Activated CD8-positive, alpha-beta T cell treated with anti-CD3 and anti-CD28 coated beads, Interleukin-2, amount 10 ng/mL, durations not matched to agents 7 days and 5 days (primary cell): ENCODE data around the gene SLFNL1. TPM values are rescaled to one million over a fixed set of nuclear protein-coding genes. Genes with fewer than 3 reads are reported as not detected.

Experiments used
- ATAC-seq: fragments of 150-1000 bp; cut with Tn5 transposase; one replicate; pipeline ENCODE4 v1.10.0; 2021; ENCODE audit warnings: moderate library complexity
- CTCF ChIA-PET: fragments of 350-600 bp; sonication (Branson Sonifier 250); formaldehyde crosslinking; loops from one replicate; lab custom pipeline; 2021; ENCODE audit warnings: antibody characterized with exemption; lab: Charles Lee
- POLR2A ChIA-PET: fragments of 350-600 bp; sonication (Branson Sonifier 250); formaldehyde crosslinking; loops from one replicate; lab custom pipeline; 2021; ENCODE audit warnings: antibody characterized with exemption; lab: Charles Lee
- DNase-seq: peaks from one replicate; pipeline ENCODE4 v3.0.0-alpha.2; 2020
- H3K27ac Mint-ChIP-seq: one replicate; pipeline ENCODE4 v1.8.0; 2021; ENCODE audit warnings: mild to moderate bottlenecking, mixed read lengths
- H3K27me3 Mint-ChIP-seq: one replicate; pipeline ENCODE4 v1.8.0; 2021; ENCODE audit warnings: low read depth, mixed read lengths
- H3K36me3 Mint-ChIP-seq: one replicate; pipeline ENCODE4 v1.8.0; 2021; ENCODE audit warnings: low read depth, mixed read lengths
- H3K4me1 Mint-ChIP-seq: one replicate; pipeline ENCODE4 v1.8.0; 2021; ENCODE audit warnings: low read depth, mixed read lengths
- H3K4me3 Mint-ChIP-seq: one replicate; pipeline ENCODE4 v1.8.0; 2021; ENCODE audit warnings: mild to moderate bottlenecking, mixed read lengths
- H3K9me3 Mint-ChIP-seq: one replicate; pipeline ENCODE4 v1.8.0; 2022; ENCODE audit warnings: mixed read lengths; ENCODE audit not compliant: insufficient read depth
- total RNA-seq, 2 experiments: library from RNA; stranded (reverse); gene quantifications; one replicate each; pipeline ENCODE4 v1.2.3, GENCODE V29; 2021

SLFNL1 gene
- total RNA-seq, 2 experiments from 2014 or later: 0.29 to 0.40 TPM

DNA sequence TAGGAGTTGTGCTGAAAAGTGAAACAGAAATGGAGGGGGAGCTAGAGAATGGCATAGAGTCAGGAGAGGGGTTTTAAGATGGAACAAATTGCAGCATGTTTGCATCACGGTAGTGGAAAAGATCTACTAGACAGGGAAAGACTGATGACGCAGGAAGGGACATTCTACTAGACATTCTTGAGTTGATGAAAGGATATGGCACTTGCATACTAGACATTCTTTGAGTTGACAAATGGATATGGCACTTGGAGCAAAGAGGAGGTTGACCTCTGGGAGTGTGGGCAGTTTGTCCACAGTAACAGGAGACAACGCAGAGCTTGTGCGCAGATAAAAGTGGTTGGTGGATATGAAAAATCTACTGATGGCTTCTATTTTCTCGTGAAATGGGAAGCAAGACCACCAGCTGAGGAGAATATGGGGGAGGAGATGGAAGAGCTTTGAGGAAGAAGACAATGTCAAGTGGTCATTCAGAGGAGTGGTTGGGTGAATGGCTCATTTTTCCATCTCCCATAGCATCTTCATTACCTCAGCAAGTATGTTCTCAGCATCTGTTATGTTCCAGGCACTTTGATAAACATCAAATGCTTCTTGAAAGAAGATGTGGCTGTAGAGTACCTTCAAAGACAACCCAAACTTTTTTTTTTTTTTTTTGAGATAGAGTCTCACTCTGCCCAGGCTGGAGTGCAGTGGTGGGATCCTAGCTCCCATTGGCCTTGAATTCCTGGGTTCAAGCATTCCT lies 44.4 kb downstream of the SLFNL1 start:
- ChIA-PET POLR2A (no interaction called here), CTCF (interaction anchor here (1.0 to 4.3 kb wide), 4 partner anchors 16 to 115 kb away, joined by 3 to 24 read pairs (median 4); partner anchors contain the start of gene CITED4)
- H3K9me3 Mint-ChIP-seq: no peaks in the 10 kb centered on the region
- ATAC-seq: no peak
- no peak for DNase-seq
- no peak overlapping the region for H3K27ac Mint-ChIP-seq
- peaks cover 34% of the 10 kb centered on the region for H3K4me1 Mint-ChIP-seq
- peaks cover 15% of the 10 kb centered on the region for H3K36me3 Mint-ChIP-seq
- H3K4me3 Mint-ChIP-seq: no peak overlapping the region
- H3K27me3 Mint-ChIP-seq: no peaks in the 10 kb centered on the region

DNA sequence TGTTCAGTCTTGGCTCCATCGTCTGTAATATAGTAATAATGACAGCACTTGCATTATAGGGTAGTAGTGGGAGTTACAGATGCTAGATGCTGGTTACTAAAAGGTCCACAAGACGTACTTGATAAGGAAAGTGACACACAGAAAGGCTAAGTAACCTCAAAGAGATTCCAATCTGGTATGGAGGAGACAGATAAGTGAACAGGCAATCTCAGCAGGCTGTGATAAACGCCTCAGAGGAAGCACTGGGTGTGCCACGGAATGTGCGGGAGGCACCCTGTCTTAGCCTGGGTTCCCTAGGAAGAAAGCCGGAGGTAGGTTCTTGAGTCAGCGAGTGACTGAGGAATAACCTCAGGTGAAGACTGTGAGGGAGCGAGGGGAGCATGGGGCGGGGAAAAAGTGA lies 46.6 kb downstream of the SLFNL1 start:
- ChIA-PET CTCF (no interaction called here), POLR2A (no interaction called here)
- ATAC-seq: no peak
- no peak for DNase-seq
- H3K4me3 Mint-ChIP-seq: no peak overlapping the region
- no peaks in the 10 kb centered on the region for H3K36me3 Mint-ChIP-seq
- peaks cover 17% of the 10 kb centered on the region for H3K4me1 Mint-ChIP-seq
- no peak overlapping the region for H3K27ac Mint-ChIP-seq
- H3K9me3 Mint-ChIP-seq: no peaks in the 10 kb centered on the region
- H3K27me3 Mint-ChIP-seq: peaks cover 2% of the 10 kb centered on the region

DNA sequence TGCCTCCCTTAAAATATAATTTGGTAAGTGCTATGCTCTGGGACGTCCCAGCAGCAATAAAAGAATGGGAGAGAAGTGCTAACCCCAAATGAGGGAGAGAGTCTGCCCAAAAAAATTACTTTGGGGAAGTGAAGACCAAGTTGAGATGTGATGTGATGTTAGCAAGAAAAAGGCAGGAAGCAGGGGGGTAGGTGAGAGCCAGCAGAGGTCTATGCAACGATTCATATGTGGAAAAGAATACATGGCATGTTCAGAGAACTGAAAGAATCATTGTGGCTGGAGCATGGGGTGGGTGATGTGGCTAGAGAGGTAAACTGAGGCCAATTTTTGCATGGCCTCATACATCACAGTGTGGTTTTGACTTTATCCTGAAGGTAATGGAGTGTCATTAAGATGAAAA lies 47.6 kb downstream of the SLFNL1 start:
- ChIA-PET CTCF (interaction anchor here (2.0 kb wide), 1 partner anchor 9 kb away, joined by 4 read pairs; no protein-coding TSS in a partner anchor), POLR2A (no interaction called here)
- Mint-ChIP-seq H3K4me3 (no peak overlapping the region), H3K4me1 (peaks cover 15% of the 10 kb centered on the region), H3K9me3 (no peaks in the 10 kb centered on the region), H3K36me3 (no peaks in the 10 kb centered on the region), H3K27ac (no peak overlapping the region), H3K27me3 (peaks cover 4% of the 10 kb centered on the region)
- DNase-seq: no peak
- ATAC-seq: no peak

DNA sequence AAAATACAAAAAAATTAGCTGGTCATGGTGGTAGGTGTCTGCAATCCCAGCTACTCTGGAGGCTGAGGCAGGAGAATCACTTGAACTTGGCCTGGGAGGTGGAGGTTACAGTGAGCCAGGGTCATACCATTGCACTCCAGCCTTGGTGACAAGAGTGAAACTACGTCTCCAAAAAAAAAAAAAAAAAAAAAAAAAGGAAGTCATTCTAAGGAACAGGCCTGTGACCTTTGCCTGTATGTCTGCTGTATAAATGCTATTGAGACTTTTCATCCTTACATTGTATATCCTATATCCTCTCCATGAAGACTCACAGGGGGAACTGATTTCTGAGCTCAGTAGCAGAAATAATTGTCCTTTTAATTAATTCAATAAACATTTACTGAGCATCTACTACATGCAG lies 49.6 kb downstream of the SLFNL1 start:
- DNase-seq (no peak), ATAC-seq (no peak)
- POLR2A ChIA-PET: no interaction called here
- Mint-ChIP-seq H3K9me3 (no peaks in the 10 kb centered on the region), H3K4me1 (peaks cover 11% of the 10 kb centered on the region), H3K36me3 (no peaks in the 10 kb centered on the region), H3K27ac (no peak overlapping the region), H3K27me3 (peaks cover 4% of the 10 kb centered on the region), H3K4me3 (no peak overlapping the region)
- CTCF ChIA-PET: interaction anchor here (1.3 to 2.4 kb wide), 4 partner anchors 12 to 32 kb away, joined by 3 to 9 read pairs (median 6); no protein-coding TSS in a partner anchor

GRCh38 chr1:40969445-40969844 lies 52.1 kb downstream of the SLFNL1 start:
- ATAC-seq (no peak), DNase-seq (no peak)
- POLR2A ChIA-PET: no interaction called here
- CTCF ChIA-PET: no interaction called here
- H3K4me1 Mint-ChIP-seq: peaks cover 6% of the 10 kb centered on the region
- H3K27ac Mint-ChIP-seq: no peak overlapping the region
- H3K9me3 Mint-ChIP-seq: no peaks in the 10 kb centered on the region
- H3K36me3 Mint-ChIP-seq: no peaks in the 10 kb centered on the region
- H3K27me3 Mint-ChIP-seq: peaks cover 4% of the 10 kb centered on the region
- no peak overlapping the region for H3K4me3 Mint-ChIP-seq

DNA sequence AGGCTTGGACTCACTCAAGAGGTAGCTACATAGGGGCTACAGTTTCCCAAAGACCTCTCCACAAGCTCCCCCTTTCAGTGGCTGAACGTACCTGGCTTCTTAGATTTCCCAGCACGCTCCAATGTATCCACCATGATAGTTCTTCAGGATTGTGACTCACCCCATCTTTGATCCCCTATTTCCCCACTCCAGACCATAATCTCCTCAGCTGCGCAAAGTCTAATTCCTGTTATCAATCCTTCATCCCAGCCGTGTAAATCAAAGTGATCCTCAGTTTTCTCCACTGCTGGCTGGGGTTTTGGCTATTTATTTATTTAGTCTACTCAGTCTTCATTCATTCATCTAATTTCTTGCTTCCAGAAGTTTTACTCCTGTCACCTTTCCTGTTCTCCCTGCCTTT lies 55.1 kb downstream of the SLFNL1 start:
- Mint-ChIP-seq H3K36me3 (no peaks in the 10 kb centered on the region), H3K4me1 (no peaks in the 10 kb centered on the region), H3K27ac (no peak overlapping the region), H3K27me3 (peaks cover 4% of the 10 kb centered on the region), H3K9me3 (no peaks in the 10 kb centered on the region), H3K4me3 (no peak overlapping the region)
- ChIA-PET POLR2A (no interaction called here), CTCF (interaction anchor here (1.0 to 3.2 kb wide), 5 partner anchors 14 to 434 kb away, joined by 3 to 18 read pairs (median 5); no protein-coding TSS in a partner anchor)
- ATAC-seq: no peak
- DNase-seq: no peak

Other genes with a start within 250 kb of the SLFNL1 start
- gene KCNQ4, start 237.9 kb downstream of the SLFNL1 start, total RNA-seq: under 1 TPM; 0.73 to 0.87 TPM
- 1 to 10 TPM; 9.1 to 10.0 TPM for gene CITED4, start 159.4 kb downstream of the SLFNL1 start, total RNA-seq
- gene CTPS1, start 42.0 kb downstream of the SLFNL1 start, total RNA-seq: 10 to 100 TPM; 72.6 to 74.5 TPM
- 10 to 100 TPM; 25.1 to 30.3 TPM for gene SCMH1, start 220.6 kb upstream of the SLFNL1 start, total RNA-seq